Vagina (tissue), 2 donors: Measurements from ENCODE around the gene DAB1.

Source experiments
- CTCF ChIP-seq, 3 experiments: fragments of 450-650 bp in 2 of 3; fragments of 200-600 bp in 1 of 3; sonication (generic) in 1 of 3; IDR thresholded peaks; one replicate each; pipeline ENCODE4 v1.5.1; 2017 to 2019; ENCODE audit warnings: antibody characterized with exemption in 3 of 3, mild to moderate bottlenecking in 2 of 3, moderate library complexity in 2 of 3
- POLR2A ChIP-seq, 2 donors: fragments of 450-650 bp; IDR thresholded peaks; one replicate each; pipeline ENCODE4 v1.6.1; 2017; ENCODE audit warnings: antibody characterized with exemption in 2 of 2, mild to moderate bottlenecking in 2 of 2, moderate library complexity in 2 of 2
- POLR2AphosphoS5 ChIP-seq, 2 donors: sonication (generic); formaldehyde crosslinking; IDR thresholded peaks; one replicate each; pipeline ENCODE4 v1.9.0; 2017; ENCODE audit warnings: antibody characterized with exemption in 2 of 2, mild to moderate bottlenecking in 2 of 2, low read depth in 1 of 2; ENCODE audit not compliant: insufficient read depth in 1 of 2

- TF ChIP-seq CTCF (IDR thresholded peaks at IDR 0.05) (no peak), POLR2A (IDR thresholded peaks at IDR 0.05) (no peak), POLR2AphosphoS5 (IDR thresholded peaks at IDR 0.05; ENCODE audit: insufficient read depth in 1 of 2, low read depth in 1 of 2) (no peak)
Measured at GRCh38 chr1:57311411-57311810, 112.4 kb downstream of the DAB1 start.
